Nephron (organoid): ENCODE data around the gene MDM4.

Experiments used
- H3K27ac Mint-ChIP-seq, 3 experiments: 2 replicates each; pipeline ENCODE4 v1.8.0; 2020; ENCODE audit warnings: mixed read lengths in 3 of 3, mild to moderate bottlenecking in 2 of 3, moderate library complexity in 1 of 3
- H3K27me3 Mint-ChIP-seq: 2 replicates; pipeline ENCODE4 v1.8.0; 2021; ENCODE audit warnings: low read depth, mild to moderate bottlenecking, moderate library complexity, mixed read lengths
- H3K36me3 Mint-ChIP-seq: 2 replicates; pipeline ENCODE4 v1.8.0; 2020; ENCODE audit warnings: low read depth, mixed read lengths
- H3K4me1 Mint-ChIP-seq: 2 replicates; pipeline ENCODE4 v1.8.0; 2020; ENCODE audit warnings: mixed read lengths
- H3K4me3 Mint-ChIP-seq, 3 experiments: 2 replicates each; pipeline ENCODE4 v1.8.0; 2020; ENCODE audit warnings: mild to moderate bottlenecking in 3 of 3, mixed read lengths in 3 of 3, moderate library complexity in 2 of 3
- H3K9me3 Mint-ChIP-seq: 2 replicates; pipeline ENCODE4 v1.8.0; 2020; ENCODE audit warnings: mixed read lengths
- CTCF ChIP-seq, 3 experiments: fragments of 200-600 bp; sonication (generic); IDR thresholded peaks; one replicate each; pipeline ENCODE4 v1.5.0; 2021; ENCODE audit warnings: antibody characterized with exemption in 3 of 3; ENCODE audit not compliant: unreplicated experiment in 3 of 3

The MDM4 gene

GRCh38 chr1:204528241-204528640 lies 12.0 kb downstream of the MDM4 start:
- Mint-ChIP-seq H3K4me1 (peaks cover 5% of the 10 kb centered on the region), H3K4me3 (no peak overlapping the region), H3K27ac (no peak overlapping the region), H3K9me3 (no peaks in the 10 kb centered on the region), H3K36me3 (peaks cover 70% of the 10 kb centered on the region), H3K27me3 (no peaks in the 10 kb centered on the region)
- TF ChIP-seq CTCF (IDR thresholded peaks at IDR 0.05; ENCODE audit: unreplicated experiment in 3 of 3): no peak

- Mint-ChIP-seq H3K27ac (no peak overlapping the region), H3K9me3 (no peaks in the 10 kb centered on the region), H3K4me1 (peaks cover 5% of the 10 kb centered on the region), H3K27me3 (no peaks in the 10 kb centered on the region), H3K36me3 (peaks cover 71% of the 10 kb centered on the region), H3K4me3 (no peak overlapping the region)
- no peak for TF ChIP-seq CTCF (IDR thresholded peaks at IDR 0.05; ENCODE audit: unreplicated experiment in 3 of 3)
These were observed 12.5 kb downstream of the MDM4 start for GRCh38 chr1:204528677-204529076.

GRCh38 chr1:204529371-204529895 lies 13.2 kb downstream of the MDM4 start:
- H3K36me3 Mint-ChIP-seq: peaks cover 72% of the 10 kb centered on the region

GRCh38 chr1:204530932-204531331 lies 14.7 kb downstream of the MDM4 start:
- no peak overlapping the region for H3K4me3 Mint-ChIP-seq
- no peak overlapping the region for H3K27ac Mint-ChIP-seq
- H3K4me1 Mint-ChIP-seq: no peaks in the 10 kb centered on the region
- no peak for TF ChIP-seq CTCF (IDR thresholded peaks at IDR 0.05; ENCODE audit: unreplicated experiment in 3 of 3)
- no peaks in the 10 kb centered on the region for H3K27me3 Mint-ChIP-seq
- H3K36me3 Mint-ChIP-seq: peaks cover 67% of the 10 kb centered on the region
- no peaks in the 10 kb centered on the region for H3K9me3 Mint-ChIP-seq

More at GRCh38 chr1:204529371-204529895, 13.2 kb downstream of the MDM4 start:
- Mint-ChIP-seq H3K9me3 (no peaks in the 10 kb centered on the region), H3K4me3 (no peak overlapping the region), H3K27me3 (no peaks in the 10 kb centered on the region), H3K27ac (no peak overlapping the region), H3K4me1 (peaks cover 5% of the 10 kb centered on the region)
- no peak for TF ChIP-seq CTCF (IDR thresholded peaks at IDR 0.05; ENCODE audit: unreplicated experiment in 3 of 3)

GRCh38 chr1:204532832-204533231 lies 16.6 kb downstream of the MDM4 start:
- TF ChIP-seq CTCF (IDR thresholded peaks at IDR 0.05; ENCODE audit: unreplicated experiment in 3 of 3): no peak
- Mint-ChIP-seq H3K9me3 (no peaks in the 10 kb centered on the region), H3K4me3 (no peak overlapping the region), H3K27ac (no peak overlapping the region), H3K27me3 (no peaks in the 10 kb centered on the region), H3K36me3 (peaks cover 70% of the 10 kb centered on the region), H3K4me1 (no peaks in the 10 kb centered on the region)

- TF ChIP-seq CTCF (IDR thresholded peaks at IDR 0.05; ENCODE audit: unreplicated experiment in 3 of 3): no peak
- no peaks in the 10 kb centered on the region for H3K4me1 Mint-ChIP-seq
- no peaks in the 10 kb centered on the region for H3K9me3 Mint-ChIP-seq
- no peaks in the 10 kb centered on the region for H3K27me3 Mint-ChIP-seq
- no peak overlapping the region for H3K4me3 Mint-ChIP-seq
- peaks cover 74% of the 10 kb centered on the region for H3K36me3 Mint-ChIP-seq
- no peak overlapping the region for H3K27ac Mint-ChIP-seq
These were observed 25.4 kb downstream of the MDM4 start for GRCh38 chr1:204541626-204542025.
